ENCODE measurements around the gene SH3D19. TPM values are rescaled to one million over a fixed set of nuclear protein-coding genes. Genes with fewer than 3 reads are reported as not detected.

SH3D19 gene
- total and polyA plus RNA-seq, 2 of the 4 experiments (the other 2 are of a cell fraction), result 14.4 to 27.2 TPM

DNA sequence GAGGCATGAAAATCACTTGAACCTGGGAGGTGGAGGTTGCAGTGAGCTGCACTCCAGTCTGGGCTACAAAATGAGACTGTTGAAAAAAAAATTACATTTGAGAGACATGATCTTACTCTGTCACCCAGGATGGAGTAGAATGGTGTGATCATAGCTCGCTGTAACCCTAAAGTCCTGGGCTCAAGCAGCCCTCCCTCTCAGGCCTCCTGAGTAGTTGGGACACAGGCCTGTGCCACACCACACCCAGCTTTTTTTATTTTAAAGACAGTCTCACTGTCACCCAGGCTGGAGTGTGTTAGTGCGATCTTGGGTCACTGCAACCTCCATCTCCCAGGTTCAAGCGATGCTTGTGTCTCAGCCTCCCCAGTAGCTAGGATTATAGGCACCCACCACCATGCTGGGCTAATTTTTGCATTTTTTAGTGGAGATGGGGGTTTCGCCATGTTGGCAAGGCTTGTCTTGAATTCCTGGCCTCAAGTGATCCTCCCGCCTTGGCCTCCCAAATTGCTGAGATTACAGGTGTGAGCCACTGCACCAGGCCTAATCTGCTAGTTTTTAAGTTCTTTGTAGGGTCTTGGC is 219.9 kb downstream of the SH3D19 start:
- peaks cover 33% of the 10 kb centered on the region for H3K36me3 ChIP-seq (ENCODE audit: control insufficient read depth, insufficient read depth, low read length)
- H3K4me2 ChIP-seq (ENCODE audit: low read depth, low read length), result no peak overlapping the region
- no peak overlapping the region for H3K27ac ChIP-seq (ENCODE audit: insufficient read depth, low read length)
- H3K27me3 ChIP-seq (ENCODE audit: control insufficient read depth, insufficient read depth, low read length), result no peaks in the 10 kb centered on the region
- ATAC-seq (ENCODE audit: low read depth), result no peak
- no peak overlapping the region for H2BK120ac ChIP-seq (ENCODE audit: low read depth, low read length)
- no peaks in the 10 kb centered on the region for H3K9me1 ChIP-seq (ENCODE audit: insufficient read depth, low read length)
- H3K4ac ChIP-seq (ENCODE audit: low read depth, low read length), result no peak overlapping the region; the same call in 1 of the 2 replicates
- no peaks in the 10 kb centered on the region for H3K4me1 ChIP-seq (ENCODE audit: control insufficient read depth, insufficient read depth, low read length)
- H3K9ac ChIP-seq (ENCODE audit: low read depth, low read length), result no peak overlapping the region
- dilution Hi-C loops (cut with HindIII; ENCODE audit: low sequenced_read_pairs, unreplicated experiment) (no loop called here), intact Hi-C loops (cut with micrococcal nuclease) (no loop called here), in situ Hi-C loops (cut with MboI; ENCODE audit: low sequenced_read_pairs) (loop anchor here (25.0 kb wide), 2 partner anchors 507 to 1282 kb away; no protein-coding TSS in a partner anchor)
- DNase-seq, result no peak
- peaks cover 47% of the 10 kb centered on the region for H4K20me1 ChIP-seq (ENCODE audit: insufficient read depth, low read length)
- H3K79me1 ChIP-seq (ENCODE audit: low read depth in 1 of 2, low read length in 2 of 2), result peaks cover 3 to 15% of the 10 kb centered on the region in 2 experiments; a peak in 3 of 4 replicates
- no peak overlapping the region for H2AFZ ChIP-seq (replicated peaks; ENCODE audit: low read length, poor library complexity)
- no CpG with 5 or more reads among the region's 5 CpGs for WGBS, 2 experiments (ENCODE audit: extremely low coverage in 2 of 2, insufficient read length in 1 of 2)
- no peak overlapping the region; a peak in 1 of 4 replicates for H4K8ac ChIP-seq (ENCODE audit: low read depth in 2 of 2, low read length in 2 of 2)
- POLR2A ChIA-PET (ENCODE audit: unreplicated experiment), result no interaction called here
- H2AK5ac ChIP-seq (ENCODE audit: low read depth, low read length), result no peak overlapping the region
- H2BK15ac ChIP-seq (ENCODE audit: low read depth, low read length), result no peak overlapping the region
- CTCF ChIA-PET, result no interaction called here
- peak overlapping the region; percentile 37 for H2AK9ac ChIP-seq (replicated peaks; ENCODE audit: low read depth, low read length, poor library complexity)
- no peak overlapping the region for H4K91ac ChIP-seq (ENCODE audit: insufficient read depth, low read depth, low read length)
- no peak overlapping the region for H4K5ac ChIP-seq (ENCODE audit: low read depth, low read length)
- TF ChIP-seq FOS (IDR thresholded peaks at IDR 0.05; ENCODE audit: low read depth, low read length) (no peak), POLR2A (IDR thresholded peaks at IDR 0.05; ENCODE audit: low read depth, low read length) (no peak), MAZ (IDR thresholded peaks at IDR 0.05; ENCODE audit: borderline replicate concordance, low read depth, low read length) (no peak), CHD1 (IDR thresholded peaks at IDR 0.05; ENCODE audit: low read depth, low read length) (no peak), RAD21 (IDR thresholded peaks at IDR 0.05; ENCODE audit: low read length) (no peak), MAFK (IDR thresholded peaks at IDR 0.05; ENCODE audit: low read depth, low read length) (no peak), SMC3 (IDR thresholded peaks at IDR 0.05; ENCODE audit: low read depth, low read length) (no peak), CEBPB (IDR thresholded peaks at IDR 0.05; ENCODE audit: low read depth, low read length) (no peak), RCOR1 (IDR thresholded peaks at IDR 0.05; ENCODE audit: insufficient replicate concordance, low read length) (no peak), BHLHE40 (IDR thresholded peaks at IDR 0.05; ENCODE audit: low read depth, low read length) (no peak), NFE2L2 (IDR thresholded peaks at IDR 0.05; ENCODE audit: low read depth, low read length) (no peak), RFX5 (IDR thresholded peaks at IDR 0.05; ENCODE audit: low read depth, low read length) (no peak), MXI1 (IDR thresholded peaks at IDR 0.05; ENCODE audit: borderline replicate concordance, low read depth, low read length) (no peak)
- TF ChIP-seq, protein P1, sequence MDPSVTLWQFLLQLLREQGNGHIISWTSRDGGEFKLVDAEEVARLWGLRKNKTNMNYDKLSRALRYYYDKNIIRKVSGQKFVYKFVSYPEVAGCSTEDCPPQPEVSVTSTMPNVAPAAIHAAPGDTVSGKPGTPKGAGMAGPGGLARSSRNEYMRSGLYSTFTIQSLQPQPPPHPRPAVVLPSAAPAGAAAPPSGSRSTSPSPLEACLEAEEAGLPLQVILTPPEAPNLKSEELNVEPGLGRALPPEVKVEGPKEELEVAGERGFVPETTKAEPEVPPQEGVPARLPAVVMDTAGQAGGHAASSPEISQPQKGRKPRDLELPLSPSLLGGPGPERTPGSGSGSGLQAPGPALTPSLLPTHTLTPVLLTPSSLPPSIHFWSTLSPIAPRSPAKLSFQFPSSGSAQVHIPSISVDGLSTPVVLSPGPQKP (IDR thresholded peaks at IDR 0.05; ENCODE audit: borderline replicate concordance, low read depth, low read length), result no peak
- TF ChIP-seq, protein P2, sequence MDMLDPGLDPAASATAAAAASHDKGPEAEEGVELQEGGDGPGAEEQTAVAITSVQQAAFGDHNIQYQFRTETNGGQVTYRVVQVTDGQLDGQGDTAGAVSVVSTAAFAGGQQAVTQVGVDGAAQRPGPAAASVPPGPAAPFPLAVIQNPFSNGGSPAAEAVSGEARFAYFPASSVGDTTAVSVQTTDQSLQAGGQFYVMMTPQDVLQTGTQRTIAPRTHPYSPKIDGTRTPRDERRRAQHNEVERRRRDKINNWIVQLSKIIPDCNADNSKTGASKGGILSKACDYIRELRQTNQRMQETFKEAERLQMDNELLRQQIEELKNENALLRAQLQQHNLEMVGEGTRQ (IDR thresholded peaks at IDR 0.05; ENCODE audit: low read depth, low read length), result no peak
- TF ChIP-seq, protein P3, sequence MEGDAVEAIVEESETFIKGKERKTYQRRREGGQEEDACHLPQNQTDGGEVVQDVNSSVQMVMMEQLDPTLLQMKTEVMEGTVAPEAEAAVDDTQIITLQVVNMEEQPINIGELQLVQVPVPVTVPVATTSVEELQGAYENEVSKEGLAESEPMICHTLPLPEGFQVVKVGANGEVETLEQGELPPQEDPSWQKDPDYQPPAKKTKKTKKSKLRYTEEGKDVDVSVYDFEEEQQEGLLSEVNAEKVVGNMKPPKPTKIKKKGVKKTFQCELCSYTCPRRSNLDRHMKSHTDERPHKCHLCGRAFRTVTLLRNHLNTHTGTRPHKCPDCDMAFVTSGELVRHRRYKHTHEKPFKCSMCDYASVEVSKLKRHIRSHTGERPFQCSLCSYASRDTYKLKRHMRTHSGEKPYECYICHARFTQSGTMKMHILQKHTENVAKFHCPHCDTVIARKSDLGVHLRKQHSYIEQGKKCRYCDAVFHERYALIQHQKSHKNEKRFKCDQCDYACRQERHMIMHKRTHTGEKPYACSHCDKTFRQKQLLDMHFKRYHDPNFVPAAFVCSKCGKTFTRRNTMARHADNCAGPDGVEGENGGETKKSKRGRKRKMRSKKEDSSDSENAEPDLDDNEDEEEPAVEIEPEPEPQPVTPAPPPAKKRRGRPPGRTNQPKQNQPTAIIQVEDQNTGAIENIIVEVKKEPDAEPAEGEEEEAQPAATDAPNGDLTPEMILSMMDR (conservative IDR thresholded peaks at IDR 0.05; ENCODE audit: low read depth, low read length), result no peak
- no peaks in the 10 kb centered on the region for H3K9me3 ChIP-seq (ENCODE audit: control insufficient read depth, insufficient read depth, low read length)
- no peak overlapping the region for H3K4me3 ChIP-seq (ENCODE audit: insufficient read depth, low read depth, low read length)
- no peak overlapping the region for H3K56ac ChIP-seq (ENCODE audit: extremely low read depth, insufficient read depth, low read length)
- no peak overlapping the region for H3K18ac ChIP-seq (ENCODE audit: low read depth, low read length)
- H2BK5ac ChIP-seq (ENCODE audit: low read depth, low read length, poor library complexity, severe bottlenecking), result no peak overlapping the region
- no peak overlapping the region for H2BK20ac ChIP-seq (ENCODE audit: low read depth, low read length)
- no peak overlapping the region for H3K23ac ChIP-seq (ENCODE audit: low read depth, low read length)
- BruUV-seq (replicated peaks), result no TSS peak
- no peak overlapping the region for H3K14ac ChIP-seq (replicated peaks; ENCODE audit: low read depth, low read length)
